Gastroesophageal sphincter (tissue), 3 donors: Measurements from ENCODE around the gene TNFRSF1A.

Experiments
- CTCF ChIP-seq, 4 experiments: fragments of 200-600 bp in 2 of 4; fragments of 450-650 bp in 2 of 4; sonication (generic) in 1 of 4; IDR thresholded peaks; one replicate each; pipeline ENCODE4 v1.5.1; 2017 to 2019; ENCODE audit warnings: antibody characterized with exemption in 4 of 4, mild to moderate bottlenecking in 2 of 4, moderate library complexity in 2 of 4
- POLR2A ChIP-seq, 2 donors: fragments of 450-650 bp; IDR thresholded peaks; one replicate each; pipeline ENCODE4 v1.6.1; 2017; ENCODE audit warnings: antibody characterized with exemption in 2 of 2, mild to moderate bottlenecking in 2 of 2, moderate library complexity in 1 of 2

- TF ChIP-seq CTCF (IDR thresholded peaks at IDR 0.05) (peak in 3 of 4 experiments; percentile 56 to 58 (median 57)), POLR2A (IDR thresholded peaks at IDR 0.05) (no peak)
Observed at GRCh38 chr12:6376079-6376869, 34.4 kb upstream of the TNFRSF1A start.
